GM10248 (cell line): ENCODE data around the gene EN2.

ENCODE experiments used
- CTCF ChIA-PET: fragments of 300-600 bp; sonication (Branson Sonifier 250); formaldehyde crosslinking; extraction: SDS; loops from one replicate; lab custom pipeline; 2021; ENCODE audit warnings: antibody characterized with exemption; lab: Yijun Ruan, JAX
- POLR2A ChIA-PET: fragments of 350-650 bp; sonication (Branson Sonifier 250); formaldehyde crosslinking; extraction: SDS; loops from one replicate; lab custom pipeline; 2020; ENCODE audit warnings: antibody characterized with exemption; lab: Yijun Ruan, JAX
- DNase-seq: peaks from one replicate; pipeline ENCODE4 v3.0.0; 2012; ENCODE audit errors: extremely low spot score
- CTCF ChIP-seq: IDR thresholded peaks from 2 replicates; pipeline ENCODE4 v1.5.1; 2012; ENCODE audit warnings: mild to moderate bottlenecking, low read depth; ENCODE audit errors: extremely low read depth, missing control alignments, control extremely low read depth

The EN2 gene

GRCh38 chr7:155494551-155494950 lies 36.6 kb downstream of the EN2 start:
- ChIA-PET CTCF (no interaction called here), POLR2A (no interaction called here)
- DNase-seq = no peak
- TF ChIP-seq CTCF = no peak

- POLR2A ChIA-PET = interaction anchor here (0.6 kb wide), 1 partner anchor 9 kb away, joined by 5 read pairs; no protein-coding TSS in a partner anchor
- CTCF ChIA-PET = interaction anchor here (0.7 kb wide), 1 partner anchor 21 kb away, joined by 3 read pairs; no protein-coding TSS in a partner anchor
- DNase-seq = peak; percentile 8
- no peak for TF ChIP-seq CTCF
These were observed 37.7 kb downstream of the EN2 start for GRCh38 chr7:155495440-155496248.

- no peak for TF ChIP-seq CTCF
- ChIA-PET POLR2A (interaction anchor here (0.6 kb wide), 1 partner anchor 10 kb away, joined by 5 read pairs; no protein-coding TSS in a partner anchor), CTCF (interaction anchor here (0.7 kb wide), 1 partner anchor 21 kb away, joined by 3 read pairs; no protein-coding TSS in a partner anchor)
- peak; percentile 24 for DNase-seq
These were observed 38.5 kb downstream of the EN2 start for GRCh38 chr7:155496267-155497005.

GRCh38 chr7:155497149-155497901 lies 39.4 kb downstream of the EN2 start:
- POLR2A ChIA-PET = no interaction called here
- no peak for TF ChIP-seq CTCF
- CTCF ChIA-PET = no interaction called here
- DNase-seq = no peak

- ChIA-PET CTCF (no interaction called here), POLR2A (no interaction called here)
- no peak for TF ChIP-seq CTCF
- no peak for DNase-seq
These were observed 47.5 kb downstream of the EN2 start for GRCh38 chr7:155505422-155505793.

- CTCF ChIA-PET = interaction anchor here (0.8 to 1.0 kb wide), 2 partner anchors 17 to 37 kb away, joined by 3 to 4 read pairs; no protein-coding TSS in a partner anchor
- POLR2A ChIA-PET = no interaction called here
- peak; percentile 11 for DNase-seq
- no peak for TF ChIP-seq CTCF
These were observed 49.0 kb downstream of the EN2 start for GRCh38 chr7:155506854-155507337.
